T1000 (cell line): ENCODE measurements around the gene HTR2B.
"Not testable (repeated sequence)": the region's sequence is repeated elsewhere in the genome, so short reads cannot be mapped to it uniquely, and the experiment has no call there.

Experiments
- DNase-seq: peaks from one replicate; lab custom pipeline; 2025; ENCODE audit warnings: mixed read lengths; lab: John Stamatoyannopoulos, UW

HTR2B gene

GRCh38 chr2:231133365-231134099, 8.7 kb upstream of the HTR2B start:
- no peak for DNase-seq

DNA sequence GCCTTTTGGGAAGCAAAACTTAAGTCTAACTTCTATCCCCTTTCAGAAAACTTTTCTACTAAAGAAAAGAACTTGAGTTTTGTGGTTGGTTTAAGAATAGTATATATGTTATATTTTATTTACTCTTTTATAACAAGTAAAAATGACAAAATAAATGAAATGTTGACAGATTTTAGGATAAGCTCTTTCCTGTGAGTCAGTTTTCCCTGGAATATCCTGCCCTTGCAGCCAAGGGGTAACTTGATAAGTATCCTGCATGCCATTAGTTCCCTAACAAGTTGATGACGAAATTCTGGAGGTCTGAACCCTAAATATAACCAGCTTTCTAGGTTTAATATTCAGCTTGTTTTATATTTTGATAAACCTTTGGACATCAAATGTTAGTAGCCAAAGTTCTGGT, 7.3 kb upstream of the HTR2B start:
- no peak for DNase-seq

- no peak for DNase-seq
These were observed 5.7 kb upstream of the HTR2B start for GRCh38 chr2:231130336-231131056.

- DNase-seq = no peak
These were observed 4.4 kb upstream of the HTR2B start for GRCh38 chr2:231129216-231129615.

GRCh38 chr2:231128541-231128940, 3.7 kb upstream of the HTR2B start:
- no peak for DNase-seq

GRCh38 chr2:231127936-231128335, 3.1 kb upstream of the HTR2B start:
- no peak for DNase-seq

- DNase-seq = no peak
These were observed 2.6 kb upstream of the HTR2B start for GRCh38 chr2:231127480-231127879.

- DNase-seq = no peak
These were observed 1.3 kb upstream of the HTR2B start for GRCh38 chr2:231126123-231126522.

DNA sequence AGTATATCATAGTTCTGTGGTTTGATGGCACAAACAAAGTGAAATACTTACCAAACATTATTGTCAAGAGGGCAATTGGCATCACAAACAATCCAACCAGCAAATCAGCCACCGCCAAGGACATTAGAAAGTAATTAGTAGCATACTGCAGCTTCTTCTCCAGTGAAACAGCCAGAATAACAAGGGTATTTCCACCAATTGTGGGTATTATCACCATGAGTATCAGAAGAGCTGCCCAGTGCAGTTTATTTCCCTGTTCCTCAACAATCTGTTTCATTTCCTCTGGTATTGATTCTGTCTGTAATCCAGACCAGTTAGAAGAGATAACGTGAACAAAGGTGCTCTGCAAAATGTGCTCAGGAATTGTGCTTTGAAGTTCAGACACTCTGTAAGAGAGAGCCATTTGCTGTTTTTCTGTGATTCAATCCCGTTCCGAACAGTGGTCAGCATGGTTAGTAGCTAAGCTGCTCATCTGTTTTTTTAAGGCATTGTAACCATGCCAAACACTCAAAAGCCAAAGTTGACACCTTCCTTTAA, 1.4 kb downstream of the HTR2B start:
- DNase-seq = no peak

GRCh38 chr2:231118614-231118942, 6.3 kb downstream of the HTR2B start:
- no peak for DNase-seq

GRCh38 chr2:231117922-231118613, 6.8 kb downstream of the HTR2B start:
- no peak for DNase-seq

DNA sequence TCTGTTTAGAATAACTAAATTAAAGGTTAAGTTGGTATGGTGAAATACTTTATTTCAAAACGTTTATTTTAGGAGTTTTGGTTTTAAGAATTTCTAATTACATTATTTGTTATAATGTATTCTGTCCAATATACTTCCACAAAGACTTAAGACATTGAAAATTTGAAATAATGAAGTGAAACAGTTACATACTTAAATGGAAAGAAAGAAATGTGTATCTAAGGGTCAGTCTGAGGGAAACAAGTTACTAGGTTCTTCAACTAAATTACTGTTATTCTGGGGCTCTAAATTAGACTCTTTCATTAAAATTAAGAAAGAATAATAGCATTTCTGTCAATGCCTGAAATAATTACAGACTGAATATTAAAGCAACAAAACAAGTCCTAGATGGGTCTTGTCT, 7.7 kb downstream of the HTR2B start:
- DNase-seq = no peak

GRCh38 chr2:231115651-231116050, 9.2 kb downstream of the HTR2B start:
- no peak for DNase-seq

- no peak for DNase-seq
These were observed 11.4 kb downstream of the HTR2B start for GRCh38 chr2:231113489-231113888.

- no peak for DNase-seq
These were observed 12.9 kb downstream of the HTR2B start for GRCh38 chr2:231111987-231112386.

DNA sequence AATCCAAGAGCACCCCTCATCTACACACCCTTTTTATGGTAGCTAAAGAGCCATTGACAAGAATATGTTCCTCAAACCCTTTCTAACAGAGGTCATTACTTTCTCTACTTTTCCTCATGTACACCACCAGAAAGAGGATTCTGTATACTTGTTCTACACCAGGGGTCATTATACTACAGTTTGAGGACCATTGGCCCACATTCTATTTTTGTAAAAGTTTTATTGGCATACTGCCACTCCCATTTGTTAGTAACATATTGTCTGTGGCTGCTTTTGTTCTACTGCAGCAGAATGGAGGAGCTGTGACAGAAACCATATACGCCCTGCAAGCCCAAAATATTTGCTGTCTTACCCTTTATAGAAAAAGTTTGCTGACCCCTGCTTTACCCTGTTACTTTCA, 14.3 kb downstream of the HTR2B start:
- DNase-seq = no peak

GRCh38 chr2:231104115-231104713, 20.6 kb downstream of the HTR2B start:
- peak; percentile 2 for DNase-seq

GRCh38 chr2:231102772-231103171, 22.1 kb downstream of the HTR2B start:
- no peak for DNase-seq

DNA sequence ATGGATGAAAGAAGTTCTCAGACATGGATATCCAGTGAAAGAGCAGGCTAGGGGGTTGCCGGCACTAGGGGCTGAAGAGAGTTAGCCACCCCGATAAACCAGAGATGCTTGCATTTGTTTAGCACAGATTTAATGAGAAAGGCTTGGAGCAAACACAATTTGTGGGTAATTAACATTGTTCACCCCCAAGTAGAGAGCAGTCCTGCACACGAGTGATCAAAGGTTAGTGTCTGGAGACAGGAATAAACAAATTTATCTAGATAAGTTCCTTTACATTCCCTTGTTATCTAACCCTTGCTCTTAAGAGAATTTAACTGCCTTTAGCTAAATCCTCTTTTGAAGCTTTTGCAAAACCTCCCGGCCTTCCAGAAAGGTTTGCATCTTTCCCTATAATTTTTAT, 23.9 kb downstream of the HTR2B start:
- no peak for DNase-seq

DNA sequence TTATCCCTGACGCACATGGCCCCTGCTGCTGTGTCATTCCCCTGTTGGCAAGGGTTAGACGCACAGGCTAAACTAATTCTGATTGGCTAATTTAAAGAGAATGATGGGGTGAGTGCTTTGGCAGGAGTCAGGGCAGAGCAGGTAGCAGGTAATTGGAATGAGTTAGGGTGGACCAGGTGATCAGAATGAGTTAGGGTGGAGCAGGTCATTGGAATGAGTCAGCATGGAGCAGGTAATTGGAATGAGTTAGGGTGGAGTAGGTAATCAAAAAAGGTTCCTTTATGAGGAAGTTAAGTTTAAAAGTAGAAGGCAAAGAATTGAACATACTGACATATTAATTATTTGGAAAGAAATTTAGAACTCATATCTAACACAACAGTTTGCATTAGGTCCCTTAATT, 24.5 kb downstream of the HTR2B start:
- not testable (repeated sequence) for DNase-seq

DNA sequence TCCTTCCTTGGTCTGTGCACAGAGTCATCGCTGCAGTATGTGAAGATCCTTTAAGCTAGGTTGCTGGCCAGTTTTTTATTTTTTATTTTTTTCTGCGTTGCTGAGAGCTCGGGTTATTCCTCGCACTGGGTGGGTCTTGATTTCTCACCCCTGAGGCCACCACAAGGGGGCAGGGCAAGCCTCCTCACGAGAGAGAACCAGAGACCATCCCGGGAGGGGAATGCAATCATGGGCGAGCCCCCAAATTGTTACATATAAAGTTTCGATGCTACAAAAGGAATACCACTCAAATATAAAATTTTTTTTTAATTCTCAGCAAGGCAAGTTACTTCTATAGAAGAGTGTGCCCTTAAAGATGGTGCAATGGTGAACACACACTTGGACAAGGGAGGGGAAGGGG, 24.9 kb downstream of the HTR2B start:
- DNase-seq = peak; percentile 2

DNA sequence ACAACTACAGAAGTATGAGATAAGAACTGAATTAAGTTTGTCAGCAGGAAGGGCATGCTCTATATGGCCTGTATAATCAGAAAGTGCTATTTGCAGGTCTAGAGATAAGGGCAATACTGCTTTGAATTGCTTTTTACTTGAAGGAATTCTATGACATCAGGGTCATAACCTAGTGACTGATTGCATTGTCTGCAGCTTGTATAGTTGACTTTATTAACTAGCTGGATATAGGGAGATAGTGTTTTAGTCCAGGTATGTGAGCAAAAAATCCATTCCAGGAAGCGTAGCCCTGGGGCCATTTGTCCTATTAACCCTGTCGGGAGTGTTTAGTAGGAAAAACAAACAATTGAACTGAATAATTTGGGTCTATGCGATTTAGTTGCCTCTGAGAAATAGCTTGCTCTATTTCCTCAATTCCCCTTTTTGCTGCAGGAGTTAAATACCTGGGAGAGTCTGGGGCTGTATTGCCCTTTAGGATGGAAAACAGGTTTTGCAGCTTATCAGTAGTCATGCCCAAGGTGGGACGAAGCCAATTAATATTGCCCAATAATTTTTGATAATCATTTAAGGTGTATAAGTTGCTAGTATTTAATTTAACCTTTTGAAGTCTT, 30.0 kb downstream of the HTR2B start:
- no peak for DNase-seq
